HepG2 (cell line): Measurements from ENCODE around the gene RPS8. TPM values are rescaled to one million over a fixed set of nuclear protein-coding genes. Genes with fewer than 3 reads are reported as not detected.

Source experiments
- ATAC-seq: fragments of 200-7000 bp; cut with Tn5 transposase; 3 replicates; pipeline ENCODE4 v1.9.1; 2020; ENCODE audit warnings: mild to moderate bottlenecking, moderate library complexity
- BruUV-seq: library from RNA; stranded (reverse); fragments of 400-500 nt; replicated peaks from 2 replicates; lab custom pipeline; 2021; lab: Mats Ljungman, UMichigan
- CTCF ChIA-PET: fragments of 300-600 bp; formaldehyde crosslinking; extraction: SDS; loops from one replicate; lab custom pipeline; 2021; ENCODE audit warnings: low total read pairs, inconsistent platforms, low intra/inter-chr PET ratio; lab: Yijun Ruan, JAX
- POLR2A ChIA-PET: fragments of 350-600 bp; sonication (Branson Sonifier 250); formaldehyde crosslinking; loops from one replicate; lab custom pipeline; 2020; ENCODE audit warnings: antibody characterized with exemption, inconsistent platforms; lab: Yijun Ruan, JAX
- DNase-seq: peaks from one replicate; pipeline ENCODE4 v3.0.0-alpha.2; 2015; ENCODE audit warnings: low spot score
- FAIRE-seq: peaks from 3 replicates; lab custom pipeline; 2011; peaks lifted over from hg19 to GRCh38; lab: Jason Lieb, UNC
- H2AFZ ChIP-seq: one replicate; pipeline ENCODE4 v1.6.1; 2011; ENCODE audit warnings: low read length, inconsistent platforms
- H3K27ac ChIP-seq: fragments of 300-600 bp; 3 replicates; pipeline ENCODE4 v1.8.0; 2011; ENCODE audit warnings: mixed run types, mild to moderate bottlenecking, mixed read lengths, low read length, inconsistent platforms; ENCODE audit not compliant: insufficient read depth; ENCODE audit errors: extremely low read length
- H3K27me3 ChIP-seq, 2 experiments: fragments of 200-600 bp in 1 of 2; 2 replicates in 1 of 2; 3 replicates in 1 of 2; pipeline versions ENCODE4 v1.6.0 to v1.8.0; 2011; ENCODE audit warnings: low read length in 2 of 2, mild to moderate bottlenecking in 2 of 2, moderate library complexity in 2 of 2, inconsistent platforms in 1 of 2; ENCODE audit not compliant: insufficient read depth in 2 of 2, control insufficient read depth in 1 of 2
- H3K36me3 ChIP-seq, 2 experiments: fragments of 200-600 bp in 1 of 2; replicated peaks in 1 of 2; 2 replicates in 1 of 2; 3 replicates in 1 of 2; pipeline versions ENCODE4 v1.5.1 to v1.8.0; 2011; ENCODE audit warnings: low read length in 2 of 2, inconsistent platforms in 1 of 2; ENCODE audit not compliant: insufficient read depth in 2 of 2, control insufficient read depth in 1 of 2
- H3K4me1 ChIP-seq: 2 replicates; pipeline ENCODE4 v1.5.1; 2012; ENCODE audit warnings: low read length, inconsistent platforms; ENCODE audit not compliant: insufficient read depth
- H3K4me2 ChIP-seq: 2 replicates; pipeline ENCODE4 v1.6.0; 2011; ENCODE audit warnings: low read depth, low read length, inconsistent platforms
- H3K4me3 ChIP-seq, 3 experiments: fragments of 200-600 bp in 1 of 3; sonication (generic), shearing (Covaris generic) in 1 of 3; replicated peaks in 1 of 3; 2 replicates each; pipeline ENCODE4 v1.5.1; 2011 to 2016; ENCODE audit warnings: low read length in 3 of 3, inconsistent platforms in 2 of 3, low read depth in 2 of 3, mild to moderate bottlenecking in 2 of 3, control low read depth in 1 of 3, mixed read lengths in 1 of 3; ENCODE audit not compliant: insufficient read depth in 1 of 3
- H3K79me2 ChIP-seq: one replicate; pipeline ENCODE4 v1.6.1; 2011; ENCODE audit warnings: low read length, inconsistent platforms; ENCODE audit not compliant: insufficient read depth
- H3K9ac ChIP-seq: 2 replicates; pipeline ENCODE4 v1.6.0; 2011; ENCODE audit warnings: mild to moderate bottlenecking, low read depth, low read length, inconsistent platforms; ENCODE audit not compliant: insufficient read depth
- H3K9me3 ChIP-seq: 2 replicates; pipeline ENCODE4 v1.5.1; 2012; ENCODE audit warnings: mild to moderate bottlenecking, low read length
- H4K20me1 ChIP-seq: 2 replicates; pipeline ENCODE4 v1.6.0; 2011; ENCODE audit warnings: inconsistent platforms, mild to moderate bottlenecking, low read length, moderate library complexity; ENCODE audit not compliant: insufficient read depth
- ARNTL ChIP-seq: sonication (generic); formaldehyde crosslinking; IDR thresholded peaks from 2 replicates; pipeline ENCODE4 v1.4.0; 2020; ENCODE audit warnings: mild to moderate bottlenecking, missing genetic modification reagents
- BRF2 ChIP-seq: sonication (generic); formaldehyde crosslinking; IDR thresholded peaks from 2 replicates; pipeline ENCODE4 v1.8.1; 2022; ENCODE audit warnings: mild to moderate bottlenecking, missing genetic modification reagents
- CHCHD3 ChIP-seq: sonication (generic); formaldehyde crosslinking; IDR thresholded peaks from 2 replicates; pipeline ENCODE4 v1.8.0; 2022; ENCODE audit warnings: mild to moderate bottlenecking, missing genetic modification reagents, moderate library complexity
- GLI4 ChIP-seq: sonication (generic); formaldehyde crosslinking; IDR thresholded peaks from 2 replicates; pipeline ENCODE4 v1.5.1; 2020; ENCODE audit warnings: missing genetic modification reagents, mild to moderate bottlenecking, moderate library complexity, borderline replicate concordance
- MAFG ChIP-seq: sonication (generic); formaldehyde crosslinking; IDR thresholded peaks from 2 replicates; pipeline ENCODE4 v1.5.1; 2020; ENCODE audit warnings: mild to moderate bottlenecking, missing genetic modification reagents
- MLX ChIP-seq: IDR thresholded peaks from 2 replicates; pipeline ENCODE4 v1.6.1; 2016
- MTA1 ChIP-seq: sonication (generic); formaldehyde crosslinking; IDR thresholded peaks from 2 replicates; pipeline ENCODE4 v1.4.0; 2020; ENCODE audit warnings: missing genetic modification reagents, mild to moderate bottlenecking, borderline replicate concordance
- MTF1 ChIP-seq: sonication (generic); formaldehyde crosslinking; IDR thresholded peaks from 2 replicates; pipeline ENCODE4 v1.5.0; 2020; ENCODE audit warnings: missing genetic modification reagents
- RFXANK ChIP-seq: IDR thresholded peaks from 2 replicates; pipeline ENCODE4 v1.6.1; 2016
- UBTF ChIP-seq: sonication (generic); formaldehyde crosslinking; IDR thresholded peaks from 2 replicates; pipeline ENCODE4 v1.4.0; 2020; ENCODE audit warnings: mild to moderate bottlenecking, missing genetic modification reagents
- ZBTB7A ChIP-seq: sonication (generic); formaldehyde crosslinking; IDR thresholded peaks from 2 replicates; pipeline ENCODE4 v1.8.0; 2022; ENCODE audit warnings: mild to moderate bottlenecking, missing genetic modification reagents
- ZNF337 ChIP-seq: sonication (generic); formaldehyde crosslinking; IDR thresholded peaks from 2 replicates; pipeline ENCODE4 v1.5.1; 2020; ENCODE audit warnings: missing genetic modification reagents, low read depth, mild to moderate bottlenecking, borderline replicate concordance
- ZNF547 ChIP-seq: sonication (generic); formaldehyde crosslinking; IDR thresholded peaks from 2 replicates; pipeline ENCODE4 v1.5.1; 2020; ENCODE audit warnings: mild to moderate bottlenecking, missing genetic modification reagents
- WGBS: methylation state at CpG from one replicate; pipeline ENCODE4 v1.1.6; 2017; ENCODE audit warnings: low lambda C conversion rate; 5-methylcytosine and 5-hydroxymethylcytosine counted together
- in situ Hi-C: cut with HindIII; loops from 2 replicates; pipeline ENCODE4 v1.10.0; 2017; ENCODE audit warnings: low pct_unique_long_range_greater_than_20kb; ENCODE audit not compliant: extremely low pct_ligation_motif_present
- intact Hi-C: fragments of 100-400 bp; cut with micrococcal nuclease; formaldehyde crosslinking; loops from one replicate; pipeline ENCODE4 v1.10.0; 2022; ENCODE audit not compliant: unreplicated experiment
- polyA plus RNA-seq, 8 experiments: library from polyadenylated mRNA; depleted of rRNA in 3 of 8; stranded (reverse) in 7 of 8; unstranded in 1 of 8; fragments of >200 nt; fragmentation: Illumina TruSeq in 4 of 8; extraction: Trizol in 4 of 8; gene quantifications; 2 replicates each; pipeline versions ENCODE4 v1.2.1 to v1.2.3, GENCODE V29; 2011 to 2016; ENCODE audit warnings: low read depth in 4 of 8, missing spikeins in 1 of 8, mixed read lengths in 1 of 8; ENCODE audit not compliant: insufficient read depth in 1 of 8
- total RNA-seq, 5 experiments: library from RNA; depleted of rRNA; stranded (reverse); fragments of >200 nt; fragmentation: Illumina TruSeq; extraction: Trizol; gene quantifications; 2 replicates each; pipeline ENCODE4 v1.2.3, GENCODE V29; 2016; ENCODE audit warnings: low read depth in 1 of 5
- TF ChIP-seq, protein P1 (sequence below): sonication (generic); formaldehyde crosslinking; IDR thresholded peaks from 2 replicates; pipeline ENCODE4 v1.8.0; 2022; ENCODE audit warnings: missing genetic modification reagents, mild to moderate bottlenecking, inconsistent platforms, borderline replicate concordance
- TF ChIP-seq, protein P2 (sequence below): sonication (generic); formaldehyde crosslinking; IDR thresholded peaks from 2 replicates; pipeline ENCODE4 v1.5.0; 2020; ENCODE audit warnings: mild to moderate bottlenecking, missing genetic modification reagents, borderline replicate concordance

Gene RPS8
- total and polyA plus RNA-seq, 2 of the 13 experiments (the other 11 are each of a cell fraction or from before 2014, with no cell fraction given): 2,628 to 2,822 TPM

DNA sequence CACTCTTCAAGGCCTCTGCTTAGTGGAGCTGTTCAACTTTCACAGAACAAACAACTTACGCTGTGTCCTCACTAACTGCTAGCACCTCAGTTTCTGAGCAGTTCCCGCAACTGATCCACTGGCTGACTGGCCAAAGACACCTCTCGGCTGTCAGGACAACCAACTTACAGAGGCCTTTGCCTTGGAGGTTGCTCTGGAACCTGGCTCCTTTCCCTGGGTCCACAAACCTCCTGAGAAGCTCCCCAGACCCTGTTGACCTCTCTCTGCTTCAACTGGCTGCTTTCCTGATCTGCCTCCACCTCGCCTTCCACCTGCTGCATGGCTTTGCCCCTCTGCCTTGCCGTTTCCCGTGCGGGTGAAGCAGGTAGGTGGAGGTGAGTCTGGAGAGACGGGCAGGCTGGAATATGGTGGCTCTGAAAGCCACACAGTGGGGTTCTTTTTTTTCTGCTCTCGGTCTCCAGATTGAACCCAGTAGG, 45.9 kb downstream of the RPS8 start:
- no TSS peak for BruUV-seq
- no peaks in the 10 kb centered on the region for H4K20me1 ChIP-seq
- no peaks in the 10 kb centered on the region for H3K79me2 ChIP-seq
- no peaks in the 10 kb centered on the region for H3K9me3 ChIP-seq
- H2AFZ ChIP-seq: no peak overlapping the region
- DNase-seq (no peak), ATAC-seq (no peak), FAIRE-seq (no peak)
- peak overlapping the region; percentile 99; the same call in 1 of the 2 replicates for H3K9ac ChIP-seq
- H3K4me2 ChIP-seq: peak overlapping the region; percentile 87
- H3K27ac ChIP-seq: peak overlapping the region; percentile 100
- no peaks in the 10 kb centered on the region for H3K27me3 ChIP-seq
- intact Hi-C loops: loop anchor here (10.0 kb wide), 1 partner anchor 484 kb away; no protein-coding TSS in a partner anchor
- in situ Hi-C loops: no loop called here
- ChIA-PET POLR2A (interaction anchor here (1.2 to 11.3 kb wide), 9 partner anchors 10 to 679 kb away, joined by 3 to 570 read pairs (median 33); partner anchors contain the start of genes BTBD19, CCDC163, DYNLT4 and MMACHC), CTCF (no interaction called here)
- H3K36me3 ChIP-seq: no peaks in the 10 kb centered on the region; a peak in 1 of 5 replicates
- peak overlapping the region in 1 of 3 experiments; percentile 15; a peak in 1 of 6 replicates for H3K4me3 ChIP-seq
- H3K4me1 ChIP-seq: peaks cover 30% of the 10 kb centered on the region
- WGBS: 85% methylated on average over 7 of the region's 9 CpGs
- no peak for TF ChIP-seq MTF1
- TF ChIP-seq ZNF547: 0 out of 2 replicates have a peak, but pooled peaks have one; percentile 13
- TF ChIP-seq, protein P1, sequence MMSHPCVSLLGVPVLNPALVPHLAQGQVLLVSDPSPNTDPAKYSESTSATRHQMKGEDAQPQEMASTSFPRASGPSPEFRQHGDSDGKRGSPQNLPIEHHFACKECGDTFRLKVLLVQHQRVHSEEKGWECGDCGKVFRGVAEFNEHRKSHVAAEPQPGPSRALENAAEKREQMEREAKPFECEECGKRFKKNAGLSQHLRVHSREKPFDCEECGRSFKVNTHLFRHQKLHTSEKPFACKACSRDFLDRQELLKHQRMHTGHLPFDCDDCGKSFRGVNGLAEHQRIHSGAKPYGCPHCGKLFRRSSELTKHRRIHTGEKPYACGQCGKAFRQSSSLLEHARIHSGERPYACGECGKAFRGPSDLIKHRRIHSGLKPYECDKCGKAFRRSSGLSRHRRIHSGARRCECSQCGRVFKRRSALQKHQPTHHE (CRISPR knock-in tag): 0 out of 2 replicates have a peak, but pooled peaks have one; percentile 44
- no peak for TF ChIP-seq ARNTL
- TF ChIP-seq MLX (CRISPR knock-in tag): no peak
- TF ChIP-seq UBTF (CRISPR knock-in tag): no peak
- TF ChIP-seq, protein P2, sequence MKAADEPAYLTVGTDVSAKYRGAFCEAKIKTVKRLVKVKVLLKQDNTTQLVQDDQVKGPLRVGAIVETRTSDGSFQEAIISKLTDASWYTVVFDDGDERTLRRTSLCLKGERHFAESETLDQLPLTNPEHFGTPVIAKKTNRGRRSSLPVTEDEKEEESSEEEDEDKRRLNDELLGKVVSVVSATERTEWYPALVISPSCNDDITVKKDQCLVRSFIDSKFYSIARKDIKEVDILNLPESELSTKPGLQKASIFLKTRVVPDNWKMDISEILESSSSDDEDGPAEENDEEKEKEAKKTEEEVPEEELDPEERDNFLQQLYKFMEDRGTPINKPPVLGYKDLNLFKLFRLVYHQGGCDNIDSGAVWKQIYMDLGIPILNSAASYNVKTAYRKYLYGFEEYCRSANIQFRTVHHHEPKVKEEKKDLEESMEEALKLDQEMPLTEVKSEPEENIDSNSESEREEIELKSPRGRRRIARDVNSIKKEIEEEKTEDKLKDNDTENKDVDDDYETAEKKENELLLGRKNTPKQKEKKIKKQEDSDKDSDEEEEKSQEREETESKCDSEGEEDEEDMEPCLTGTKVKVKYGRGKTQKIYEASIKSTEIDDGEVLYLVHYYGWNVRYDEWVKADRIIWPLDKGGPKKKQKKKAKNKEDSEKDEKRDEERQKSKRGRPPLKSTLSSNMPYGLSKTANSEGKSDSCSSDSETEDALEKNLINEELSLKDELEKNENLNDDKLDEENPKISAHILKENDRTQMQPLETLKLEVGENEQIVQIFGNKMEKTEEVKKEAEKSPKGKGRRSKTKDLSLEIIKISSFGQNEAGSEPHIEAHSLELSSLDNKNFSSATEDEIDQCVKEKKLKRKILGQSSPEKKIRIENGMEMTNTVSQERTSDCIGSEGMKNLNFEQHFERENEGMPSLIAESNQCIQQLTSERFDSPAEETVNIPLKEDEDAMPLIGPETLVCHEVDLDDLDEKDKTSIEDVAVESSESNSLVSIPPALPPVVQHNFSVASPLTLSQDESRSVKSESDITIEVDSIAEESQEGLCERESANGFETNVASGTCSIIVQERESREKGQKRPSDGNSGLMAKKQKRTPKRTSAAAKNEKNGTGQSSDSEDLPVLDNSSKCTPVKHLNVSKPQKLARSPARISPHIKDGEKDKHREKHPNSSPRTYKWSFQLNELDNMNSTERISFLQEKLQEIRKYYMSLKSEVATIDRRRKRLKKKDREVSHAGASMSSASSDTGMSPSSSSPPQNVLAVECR (CRISPR knock-in tag): no peak
- no peak for TF ChIP-seq MAFG
- TF ChIP-seq MTA1 (CRISPR knock-in tag): no peak
- TF ChIP-seq ZNF337: no peak
- no peak for TF ChIP-seq BRF2 (CRISPR knock-in tag)
- TF ChIP-seq RFXANK: no peak
- TF ChIP-seq GLI4 (CRISPR knock-in tag): no peak
- TF ChIP-seq ZBTB7A (CRISPR knock-in tag): no peak
- TF ChIP-seq CHCHD3 (CRISPR knock-in tag): no peak
